ENCODE measurements around the gene MYPOP.

The MYPOP gene

DNA sequence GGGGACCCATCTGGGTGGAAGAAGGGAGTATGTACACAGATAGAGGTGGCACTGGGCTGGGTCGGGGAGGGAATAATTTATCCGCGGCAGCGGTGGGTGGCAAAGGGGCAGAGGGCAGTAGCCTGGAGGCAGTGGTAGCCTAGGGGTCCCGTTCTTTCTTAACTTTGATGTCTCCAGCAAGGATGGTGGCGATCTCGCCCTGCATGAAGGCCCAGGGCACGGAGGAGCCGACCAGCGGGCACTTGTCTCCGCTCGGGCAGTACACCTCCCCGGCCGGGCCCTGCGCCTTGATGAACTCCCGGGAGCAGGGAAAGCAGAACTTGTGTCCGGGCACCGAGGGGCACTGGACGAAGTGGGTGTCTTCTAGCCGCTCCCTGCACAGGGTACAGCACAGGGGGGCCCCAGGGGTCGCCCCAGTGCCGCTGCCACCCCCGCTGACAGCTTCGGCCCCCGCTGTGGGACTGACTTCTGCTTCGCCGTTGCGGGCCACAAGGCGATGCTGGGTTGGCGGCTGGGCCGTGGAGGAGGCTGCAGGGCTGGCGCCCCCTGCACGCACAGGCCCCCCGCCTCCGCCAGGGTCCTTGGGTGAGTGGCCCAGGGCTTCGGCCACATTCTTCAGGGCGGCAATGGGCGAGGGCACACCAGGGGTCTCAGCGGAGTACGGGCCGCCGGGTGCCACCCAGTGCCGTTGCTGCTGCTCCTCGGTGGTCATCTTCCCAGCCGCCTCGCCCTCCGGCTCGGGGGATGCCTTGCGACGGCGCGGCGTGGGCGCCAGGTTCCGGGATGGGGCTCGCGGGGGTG lies 18.3 kb downstream of the MYPOP start:
- peaks cover 0 to 16% of the 10 kb centered on the region in 2 experiments; a peak in 2 of 3 replicates for H3K36me3 ChIP-seq (ENCODE audit: control insufficient read depth in 2 of 2, insufficient read depth in 1 of 2, low read length in 2 of 2)
- peak overlapping the region; percentile 28 for H3K27ac ChIP-seq (ENCODE audit: extremely low read depth, low read depth, low read length)
- no peak for TF ChIP-seq KLF8 (tag by site-specific recombination; IDR thresholded peaks at IDR 0.05)
- peak; percentile 72 for TF ChIP-seq GLIS2 (tag by site-specific recombination; IDR thresholded peaks at IDR 0.05)
- TF ChIP-seq ZNF202 (tag by site-specific recombination; IDR thresholded peaks at IDR 0.05; ENCODE audit: borderline replicate concordance), result no peak
- TF ChIP-seq ZNF501 (tag by site-specific recombination; IDR thresholded peaks at IDR 0.05), result no peak
- no peak for TF ChIP-seq ZNF843 (tag by site-specific recombination; IDR thresholded peaks at IDR 0.05)
- no peak for TF ChIP-seq ZBTB21 (tag by site-specific recombination; IDR thresholded peaks at IDR 0.05)
- no peak for TF ChIP-seq ZNF48 (tag by site-specific recombination; IDR thresholded peaks at IDR 0.05)
- TF ChIP-seq ZNF623 (tag by site-specific recombination; IDR thresholded peaks at IDR 0.05), result no peak
- TF ChIP-seq, protein P1, sequence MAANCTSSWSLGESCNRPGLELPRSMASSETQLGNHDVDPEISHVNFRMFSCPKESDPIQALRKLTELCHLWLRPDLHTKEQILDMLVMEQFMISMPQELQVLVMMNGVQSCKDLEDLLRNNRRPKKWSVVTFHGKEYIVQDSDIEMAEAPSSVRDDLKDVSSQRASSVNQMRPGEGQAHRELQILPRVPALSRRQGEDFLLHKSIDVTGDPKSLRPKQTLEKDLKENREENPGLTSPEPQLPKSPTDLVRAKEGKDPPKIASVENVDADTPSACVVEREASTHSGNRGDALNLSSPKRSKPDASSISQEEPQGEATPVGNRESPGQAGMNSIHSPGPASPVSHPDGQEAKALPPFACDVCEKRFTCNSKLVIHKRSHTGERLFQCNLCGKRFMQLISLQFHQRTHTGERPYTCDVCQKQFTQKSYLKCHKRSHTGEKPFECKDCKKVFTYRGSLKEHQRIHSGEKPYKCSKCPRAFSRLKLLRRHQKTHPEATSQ (tag by site-specific recombination; IDR thresholded peaks at IDR 0.05), result no peak
- TF ChIP-seq, protein P2, sequence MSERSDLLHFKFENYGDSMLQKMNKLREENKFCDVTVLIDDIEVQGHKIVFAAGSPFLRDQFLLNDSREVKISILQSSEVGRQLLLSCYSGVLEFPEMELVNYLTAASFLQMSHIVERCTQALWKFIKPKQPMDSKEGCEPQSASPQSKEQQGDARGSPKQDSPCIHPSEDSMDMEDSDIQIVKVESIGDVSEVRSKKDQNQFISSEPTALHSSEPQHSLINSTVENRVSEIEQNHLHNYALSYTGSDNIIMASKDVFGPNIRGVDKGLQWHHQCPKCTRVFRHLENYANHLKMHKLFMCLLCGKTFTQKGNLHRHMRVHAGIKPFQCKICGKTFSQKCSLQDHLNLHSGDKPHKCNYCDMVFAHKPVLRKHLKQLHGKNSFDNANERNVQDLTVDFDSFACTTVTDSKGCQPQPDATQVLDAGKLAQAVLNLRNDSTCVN (tag by site-specific recombination; optimal IDR thresholded peaks at IDR 0.05), result no peak
- TF ChIP-seq ZNF549 (tag by site-specific recombination; IDR thresholded peaks at IDR 0.05), result no peak
- TF ChIP-seq, protein P3, sequence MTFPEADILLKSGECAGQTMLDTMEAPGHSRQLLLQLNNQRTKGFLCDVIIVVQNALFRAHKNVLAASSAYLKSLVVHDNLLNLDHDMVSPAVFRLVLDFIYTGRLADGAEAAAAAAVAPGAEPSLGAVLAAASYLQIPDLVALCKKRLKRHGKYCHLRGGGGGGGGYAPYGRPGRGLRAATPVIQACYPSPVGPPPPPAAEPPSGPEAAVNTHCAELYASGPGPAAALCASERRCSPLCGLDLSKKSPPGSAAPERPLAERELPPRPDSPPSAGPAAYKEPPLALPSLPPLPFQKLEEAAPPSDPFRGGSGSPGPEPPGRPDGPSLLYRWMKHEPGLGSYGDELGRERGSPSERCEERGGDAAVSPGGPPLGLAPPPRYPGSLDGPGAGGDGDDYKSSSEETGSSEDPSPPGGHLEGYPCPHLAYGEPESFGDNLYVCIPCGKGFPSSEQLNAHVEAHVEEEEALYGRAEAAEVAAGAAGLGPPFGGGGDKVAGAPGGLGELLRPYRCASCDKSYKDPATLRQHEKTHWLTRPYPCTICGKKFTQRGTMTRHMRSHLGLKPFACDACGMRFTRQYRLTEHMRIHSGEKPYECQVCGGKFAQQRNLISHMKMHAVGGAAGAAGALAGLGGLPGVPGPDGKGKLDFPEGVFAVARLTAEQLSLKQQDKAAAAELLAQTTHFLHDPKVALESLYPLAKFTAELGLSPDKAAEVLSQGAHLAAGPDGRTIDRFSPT (tag by site-specific recombination; IDR thresholded peaks at IDR 0.05), result peak; percentile 51; the same call in 1 of the 2 replicates
- no peak for TF ChIP-seq ZNF610 (tag by site-specific recombination; IDR thresholded peaks at IDR 0.05; ENCODE audit: borderline replicate concordance)
- TF ChIP-seq, protein P4, sequence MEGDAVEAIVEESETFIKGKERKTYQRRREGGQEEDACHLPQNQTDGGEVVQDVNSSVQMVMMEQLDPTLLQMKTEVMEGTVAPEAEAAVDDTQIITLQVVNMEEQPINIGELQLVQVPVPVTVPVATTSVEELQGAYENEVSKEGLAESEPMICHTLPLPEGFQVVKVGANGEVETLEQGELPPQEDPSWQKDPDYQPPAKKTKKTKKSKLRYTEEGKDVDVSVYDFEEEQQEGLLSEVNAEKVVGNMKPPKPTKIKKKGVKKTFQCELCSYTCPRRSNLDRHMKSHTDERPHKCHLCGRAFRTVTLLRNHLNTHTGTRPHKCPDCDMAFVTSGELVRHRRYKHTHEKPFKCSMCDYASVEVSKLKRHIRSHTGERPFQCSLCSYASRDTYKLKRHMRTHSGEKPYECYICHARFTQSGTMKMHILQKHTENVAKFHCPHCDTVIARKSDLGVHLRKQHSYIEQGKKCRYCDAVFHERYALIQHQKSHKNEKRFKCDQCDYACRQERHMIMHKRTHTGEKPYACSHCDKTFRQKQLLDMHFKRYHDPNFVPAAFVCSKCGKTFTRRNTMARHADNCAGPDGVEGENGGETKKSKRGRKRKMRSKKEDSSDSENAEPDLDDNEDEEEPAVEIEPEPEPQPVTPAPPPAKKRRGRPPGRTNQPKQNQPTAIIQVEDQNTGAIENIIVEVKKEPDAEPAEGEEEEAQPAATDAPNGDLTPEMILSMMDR (tag by site-specific recombination; IDR thresholded peaks at IDR 0.05), result no peak
- ChIA-PET POLR2A (interaction anchor here (1.0 to 4.1 kb wide), 5 partner anchors 18 to 112 kb away, joined by 3 to 46 read pairs (median 7); partner anchors contain the start of genes CCDC61, MYPOP and SYMPK), CTCF (interaction anchor here (0.6 to 8.8 kb wide), 10 partner anchors 10 to 380 kb away, joined by 3 to 91 read pairs (median 4); partner anchors contain the start of genes FOXA3 and SYMPK)
- H3K4me1 ChIP-seq (ENCODE audit: control insufficient read depth, insufficient read depth, low read length), result peaks cover 13% of the 10 kb centered on the region
- no peaks in the 10 kb centered on the region for H3K9me3 ChIP-seq (ENCODE audit: control insufficient read depth, insufficient read depth, low read depth, low read length)
- H3K4me3 ChIP-seq (ENCODE audit: low read depth, low read length), result no peak overlapping the region

DNA sequence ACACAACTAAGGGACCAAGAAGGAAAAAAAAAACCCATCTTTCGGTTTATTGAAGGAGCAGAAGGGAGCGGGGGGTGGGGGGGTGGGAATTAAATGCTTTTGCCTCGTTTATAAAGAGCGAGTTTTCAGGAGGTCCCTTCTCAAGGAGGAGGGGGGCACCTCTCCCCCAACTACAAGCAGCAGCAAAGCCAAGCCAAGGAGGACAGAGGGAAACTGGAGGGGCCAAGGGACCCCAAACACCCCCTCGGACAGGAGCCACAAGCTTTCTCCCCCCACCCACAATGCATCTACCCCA lies 18.9 kb downstream of the MYPOP start:
- Histone ChIP-seq H3K9me3 (ENCODE audit: control insufficient read depth, insufficient read depth, low read depth, low read length) (no peaks in the 10 kb centered on the region), H3K4me1 (ENCODE audit: control insufficient read depth, insufficient read depth, low read length) (peaks cover 13% of the 10 kb centered on the region), H3K36me3 (ENCODE audit: control insufficient read depth in 2 of 2, insufficient read depth in 1 of 2, low read length in 2 of 2) (peaks cover 0 to 16% of the 10 kb centered on the region in 2 experiments; a peak in 1 of 3 replicates), H3K4me3 (ENCODE audit: low read depth, low read length) (no peak overlapping the region), H3K27ac (ENCODE audit: extremely low read depth, low read depth, low read length) (peak overlapping the region; percentile 28)
- TF ChIP-seq, protein P5, sequence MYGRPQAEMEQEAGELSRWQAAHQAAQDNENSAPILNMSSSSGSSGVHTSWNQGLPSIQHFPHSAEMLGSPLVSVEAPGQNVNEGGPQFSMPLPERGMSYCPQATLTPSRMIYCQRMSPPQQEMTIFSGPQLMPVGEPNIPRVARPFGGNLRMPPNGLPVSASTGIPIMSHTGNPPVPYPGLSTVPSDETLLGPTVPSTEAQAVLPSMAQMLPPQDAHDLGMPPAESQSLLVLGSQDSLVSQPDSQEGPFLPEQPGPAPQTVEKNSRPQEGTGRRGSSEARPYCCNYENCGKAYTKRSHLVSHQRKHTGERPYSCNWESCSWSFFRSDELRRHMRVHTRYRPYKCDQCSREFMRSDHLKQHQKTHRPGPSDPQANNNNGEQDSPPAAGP (tag by site-specific recombination; IDR thresholded peaks at IDR 0.05), result no peak
- TF ChIP-seq ZNF830 (tag by site-specific recombination; IDR thresholded peaks at IDR 0.05; ENCODE audit: low read depth), result no peak
- TF ChIP-seq ZBTB48 (tag by site-specific recombination; IDR thresholded peaks at IDR 0.05), result peak; percentile 16; the same call in 1 of the 2 replicates
- TF ChIP-seq, protein P6, sequence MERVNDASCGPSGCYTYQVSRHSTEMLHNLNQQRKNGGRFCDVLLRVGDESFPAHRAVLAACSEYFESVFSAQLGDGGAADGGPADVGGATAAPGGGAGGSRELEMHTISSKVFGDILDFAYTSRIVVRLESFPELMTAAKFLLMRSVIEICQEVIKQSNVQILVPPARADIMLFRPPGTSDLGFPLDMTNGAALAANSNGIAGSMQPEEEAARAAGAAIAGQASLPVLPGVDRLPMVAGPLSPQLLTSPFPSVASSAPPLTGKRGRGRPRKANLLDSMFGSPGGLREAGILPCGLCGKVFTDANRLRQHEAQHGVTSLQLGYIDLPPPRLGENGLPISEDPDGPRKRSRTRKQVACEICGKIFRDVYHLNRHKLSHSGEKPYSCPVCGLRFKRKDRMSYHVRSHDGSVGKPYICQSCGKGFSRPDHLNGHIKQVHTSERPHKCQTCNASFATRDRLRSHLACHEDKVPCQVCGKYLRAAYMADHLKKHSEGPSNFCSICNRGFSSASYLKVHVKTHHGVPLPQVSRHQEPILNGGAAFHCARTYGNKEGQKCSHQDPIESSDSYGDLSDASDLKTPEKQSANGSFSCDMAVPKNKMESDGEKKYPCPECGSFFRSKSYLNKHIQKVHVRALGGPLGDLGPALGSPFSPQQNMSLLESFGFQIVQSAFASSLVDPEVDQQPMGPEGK (tag by site-specific recombination; IDR thresholded peaks at IDR 0.05), result peak; percentile 32; the same call in 1 of the 2 replicates
- POLR2A ChIA-PET, result interaction anchor here (1.4 to 2.3 kb wide), 2 partner anchors 66 to 114 kb away, joined by 5 to 7 read pairs; partner anchors contain the start of gene SIX5
- CTCF ChIA-PET, result interaction anchor here (0.6 to 8.8 kb wide), 12 partner anchors 9 to 380 kb away, joined by 3 to 91 read pairs (median 4); partner anchors contain the start of genes FOXA3 and SYMPK
